ENCODE results near the gene GPRIN3. TPM values are rescaled to one million over a fixed set of nuclear protein-coding genes. Genes with fewer than 3 reads are reported as not detected.

Gene GPRIN3
- total and polyA plus RNA-seq, 3 donors from 2014 or later = 0.58 to 2.5 (median 2.2) TPM

DNA sequence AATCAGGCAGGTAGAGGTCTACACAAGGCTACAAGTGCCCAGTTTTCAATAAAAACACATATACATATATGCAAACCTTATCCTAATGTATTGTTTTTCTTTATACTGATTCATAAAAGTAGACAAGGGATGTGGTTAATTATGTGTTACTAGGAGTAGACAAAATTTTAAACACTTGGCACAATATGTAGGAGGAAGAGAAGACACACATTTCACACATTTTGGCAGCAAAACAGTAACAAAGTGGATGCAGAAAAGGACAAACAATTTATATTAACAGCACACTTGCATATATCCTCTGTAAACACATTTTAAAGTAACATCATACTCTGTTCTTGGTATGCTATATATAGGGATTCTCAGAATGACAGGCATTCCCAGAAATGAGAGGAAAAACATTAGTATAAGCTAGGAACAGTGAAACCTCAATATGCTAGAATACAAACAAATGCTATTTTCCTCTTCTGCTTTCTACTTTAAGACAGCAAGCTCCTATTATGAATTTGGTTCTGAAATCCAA is 63.8 kb downstream of the GPRIN3 start:
- H3K9me3 ChIP-seq = no peaks in the 10 kb centered on the region
- H3K4me3 ChIP-seq = no peak overlapping the region
- no peak overlapping the region for H3K27ac ChIP-seq
- no peaks in the 10 kb centered on the region for H3K27me3 ChIP-seq
- peaks cover 3% of the 10 kb centered on the region for H3K4me1 ChIP-seq
- H3K36me3 ChIP-seq (ENCODE audit: low read depth, missing control alignments) = no peaks in the 10 kb centered on the region
- intact Hi-C loops (cut with DNase I; ENCODE audit: low total_unique reads) = no loop called here
- TF ChIP-seq, protein P1, sequence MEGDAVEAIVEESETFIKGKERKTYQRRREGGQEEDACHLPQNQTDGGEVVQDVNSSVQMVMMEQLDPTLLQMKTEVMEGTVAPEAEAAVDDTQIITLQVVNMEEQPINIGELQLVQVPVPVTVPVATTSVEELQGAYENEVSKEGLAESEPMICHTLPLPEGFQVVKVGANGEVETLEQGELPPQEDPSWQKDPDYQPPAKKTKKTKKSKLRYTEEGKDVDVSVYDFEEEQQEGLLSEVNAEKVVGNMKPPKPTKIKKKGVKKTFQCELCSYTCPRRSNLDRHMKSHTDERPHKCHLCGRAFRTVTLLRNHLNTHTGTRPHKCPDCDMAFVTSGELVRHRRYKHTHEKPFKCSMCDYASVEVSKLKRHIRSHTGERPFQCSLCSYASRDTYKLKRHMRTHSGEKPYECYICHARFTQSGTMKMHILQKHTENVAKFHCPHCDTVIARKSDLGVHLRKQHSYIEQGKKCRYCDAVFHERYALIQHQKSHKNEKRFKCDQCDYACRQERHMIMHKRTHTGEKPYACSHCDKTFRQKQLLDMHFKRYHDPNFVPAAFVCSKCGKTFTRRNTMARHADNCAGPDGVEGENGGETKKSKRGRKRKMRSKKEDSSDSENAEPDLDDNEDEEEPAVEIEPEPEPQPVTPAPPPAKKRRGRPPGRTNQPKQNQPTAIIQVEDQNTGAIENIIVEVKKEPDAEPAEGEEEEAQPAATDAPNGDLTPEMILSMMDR (IDR thresholded peaks at IDR 0.05) = no peak
- no peak for TF ChIP-seq POLR2A (IDR thresholded peaks at IDR 0.05)
- no peak for DNase-seq

DNA sequence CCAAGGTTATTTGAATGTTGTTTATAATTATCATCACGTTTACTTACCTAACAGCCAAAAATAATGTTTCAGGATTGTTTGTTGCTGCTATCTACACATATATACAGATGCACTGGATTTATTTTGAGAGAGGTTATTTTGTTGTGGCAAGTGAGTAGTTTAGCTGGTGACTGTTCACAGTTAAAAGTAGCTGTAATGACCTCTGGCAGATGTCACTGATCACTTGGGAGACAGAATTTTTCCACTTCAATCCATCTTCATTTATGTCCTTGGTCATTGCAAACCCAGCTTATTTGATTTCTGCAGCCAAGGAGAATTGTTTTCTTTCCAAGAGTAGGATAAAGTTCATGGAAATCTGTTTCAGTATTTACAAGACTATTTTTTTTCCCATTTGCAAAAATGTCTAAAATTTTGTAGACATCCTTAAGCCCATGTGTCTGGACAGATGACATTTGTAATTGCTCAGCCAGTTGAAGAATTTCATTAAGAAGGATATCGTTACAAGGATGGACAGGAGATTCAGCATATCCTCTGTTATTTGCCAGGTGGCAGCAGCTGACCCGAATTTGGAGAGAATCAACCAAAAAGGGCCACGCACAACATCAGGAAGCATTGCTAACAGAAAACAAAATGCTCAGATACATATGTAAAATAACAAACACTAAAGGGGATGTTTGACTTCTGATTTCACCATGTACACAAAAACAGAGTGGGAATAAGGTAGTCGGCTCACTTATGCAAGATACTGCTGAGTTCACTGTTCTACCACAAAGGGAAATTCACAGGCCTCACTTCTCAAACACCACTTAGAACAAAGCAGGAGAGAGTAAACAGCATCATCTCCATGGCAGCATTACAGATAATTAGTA is 64.5 kb downstream of the GPRIN3 start:
- Histone ChIP-seq H3K4me1 (peaks cover 3% of the 10 kb centered on the region), H3K9me3 (no peaks in the 10 kb centered on the region), H3K36me3 (ENCODE audit: low read depth, missing control alignments) (no peaks in the 10 kb centered on the region), H3K27me3 (no peaks in the 10 kb centered on the region), H3K4me3 (no peak overlapping the region), H3K27ac (no peak overlapping the region)
- intact Hi-C loops (cut with DNase I; ENCODE audit: low total_unique reads) = no loop called here
- TF ChIP-seq, protein P1 (IDR thresholded peaks at IDR 0.05) = no peak
- no peak for TF ChIP-seq POLR2A (IDR thresholded peaks at IDR 0.05)
- no peak for DNase-seq
- WGBS, 2 donors = 54 to 62% methylated on average over 5 of the region's 5 CpGs

DNA sequence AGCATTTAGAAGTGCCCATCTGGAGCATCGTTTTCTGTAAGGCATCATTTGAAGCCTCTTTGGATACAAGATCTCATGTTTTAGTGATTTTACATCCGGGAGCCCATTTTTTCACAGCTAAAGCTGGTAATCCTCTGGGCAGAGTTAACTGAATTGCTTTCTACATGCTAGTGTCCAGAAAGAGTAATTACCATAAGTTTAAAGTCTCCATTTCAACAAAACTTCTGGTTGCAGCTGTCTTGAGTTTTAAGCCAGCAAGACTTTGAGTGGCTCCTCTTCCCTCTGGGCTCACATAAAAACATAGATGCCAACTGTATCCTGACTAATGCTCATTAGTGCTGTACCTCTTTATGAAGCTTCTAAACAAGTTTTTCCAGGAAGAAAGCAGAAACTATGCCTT is 65.4 kb downstream of the GPRIN3 start:
- intact Hi-C loops (cut with DNase I; ENCODE audit: low total_unique reads) = no loop called here
- Histone ChIP-seq H3K27ac (no peak overlapping the region), H3K9me3 (no peaks in the 10 kb centered on the region), H3K36me3 (ENCODE audit: low read depth, missing control alignments) (no peaks in the 10 kb centered on the region), H3K4me1 (peaks cover 3% of the 10 kb centered on the region), H3K27me3 (no peaks in the 10 kb centered on the region), H3K4me3 (no peak overlapping the region)
- DNase-seq = no peak
- no peak for TF ChIP-seq POLR2A (IDR thresholded peaks at IDR 0.05)
- TF ChIP-seq, protein P1 (IDR thresholded peaks at IDR 0.05) = no peak
- 76 to 89% methylated on average over 2 of the region's 2 CpGs for WGBS, 2 donors

DNA sequence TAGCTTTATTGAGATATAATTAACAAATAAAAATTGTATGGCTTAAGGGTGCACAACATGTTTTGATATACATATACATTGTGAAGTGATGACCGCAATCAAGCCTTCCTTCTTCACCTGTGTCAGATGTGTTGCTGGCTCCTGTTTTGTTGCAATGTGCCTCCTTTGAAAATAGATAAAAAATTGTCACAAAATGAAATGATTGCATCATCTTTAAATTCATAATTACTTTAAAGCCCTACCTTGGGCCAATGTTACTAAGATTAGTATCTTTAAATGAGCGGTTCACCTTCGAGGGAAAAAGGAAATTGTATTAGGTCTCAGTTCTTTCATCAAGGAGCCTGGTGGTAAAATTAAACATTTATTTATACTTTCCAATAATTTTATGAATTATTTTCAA is 77.3 kb downstream of the GPRIN3 start:
- H3K27ac ChIP-seq = no peak overlapping the region
- H3K4me1 ChIP-seq = no peaks in the 10 kb centered on the region
- intact Hi-C loops (cut with DNase I; ENCODE audit: low total_unique reads) = no loop called here
- no peaks in the 10 kb centered on the region for H3K27me3 ChIP-seq
- WGBS, 2 donors = 92 to 97% methylated on average over 3 of the region's 3 CpGs
- no peaks in the 10 kb centered on the region for H3K36me3 ChIP-seq (ENCODE audit: low read depth, missing control alignments)
- TF ChIP-seq, protein P1 (IDR thresholded peaks at IDR 0.05) = no peak
- no peak for TF ChIP-seq POLR2A (IDR thresholded peaks at IDR 0.05)
- no peak overlapping the region for H3K4me3 ChIP-seq
- DNase-seq = no peak
- no peaks in the 10 kb centered on the region for H3K9me3 ChIP-seq

Data from testis (tissue), 3 donors.